GM06990 (cell line): ENCODE data around the gene OR51E1.

Experiments
- DNase-seq: peaks from one replicate; pipeline ENCODE4 v3.0.0-alpha.2; 2011; ENCODE audit not compliant: insufficient read length; ENCODE audit errors: extremely low read depth
- H3K27me3 ChIP-seq: replicated peaks from 2 replicates; pipeline ENCODE4 v1.6.0; 2011; ENCODE audit warnings: low read length; ENCODE audit not compliant: control insufficient read depth, insufficient read depth
- H3K36me3 ChIP-seq: 2 replicates; pipeline ENCODE4 v1.5.1; 2011; ENCODE audit warnings: low read length; ENCODE audit not compliant: control insufficient read depth, insufficient read depth
- H3K4me3 ChIP-seq: replicated peaks from 2 replicates; pipeline ENCODE4 v1.5.1; 2011; ENCODE audit warnings: low read depth, mild to moderate bottlenecking, control low read depth, low read length
- CTCF ChIP-seq: IDR thresholded peaks from 2 replicates; pipeline ENCODE4 v1.5.1; 2011; ENCODE audit warnings: low read length, control low read depth, mild to moderate bottlenecking, inconsistent platforms; ENCODE audit not compliant: insufficient read depth, poor library complexity, severe bottlenecking

OR51E1 gene

GRCh38 chr11:4642043-4642442 is 1.7 kb upstream of the OR51E1 start:
- no peak overlapping the region for H3K4me3 ChIP-seq
- H3K36me3 ChIP-seq, result no peaks in the 10 kb centered on the region
- no peaks in the 10 kb centered on the region; the same call in 1 of the 2 replicates for H3K27me3 ChIP-seq
- DNase-seq, result no peak
- no peak for TF ChIP-seq CTCF

- DNase-seq, result no peak
- Histone ChIP-seq H3K36me3 (no peaks in the 10 kb centered on the region), H3K4me3 (no peak overlapping the region), H3K27me3 (no peaks in the 10 kb centered on the region; the same call in 1 of the 2 replicates)
- TF ChIP-seq CTCF, result no peak
Measured at GRCh38 chr11:4643076-4643475, 706 bp upstream of the OR51E1 start.

GRCh38 chr11:4644233-4644632 is 451 bp downstream of the OR51E1 start:
- Histone ChIP-seq H3K27me3 (no peaks in the 10 kb centered on the region; the same call in 1 of the 2 replicates), H3K4me3 (no peak overlapping the region), H3K36me3 (no peaks in the 10 kb centered on the region)
- no peak for TF ChIP-seq CTCF
- DNase-seq, result no peak

- Histone ChIP-seq H3K27me3 (no peaks in the 10 kb centered on the region; the same call in 1 of the 2 replicates), H3K36me3 (no peaks in the 10 kb centered on the region), H3K4me3 (no peak overlapping the region)
- no peak for TF ChIP-seq CTCF
- no peak for DNase-seq
Measured at GRCh38 chr11:4645974-4646373, 2.2 kb downstream of the OR51E1 start.

GRCh38 chr11:4647766-4648165 is 4.0 kb downstream of the OR51E1 start:
- TF ChIP-seq CTCF, result no peak
- H3K27me3 ChIP-seq, result no peaks in the 10 kb centered on the region; the same call in 1 of the 2 replicates
- no peak overlapping the region for H3K4me3 ChIP-seq
- DNase-seq, result no peak
- H3K36me3 ChIP-seq, result no peaks in the 10 kb centered on the region
